ENCODE results near the gene PLXNA4.
"Not testable (repeated sequence)": the region's sequence is repeated elsewhere in the genome, so short reads cannot be mapped to it uniquely, and the experiment has no call there.

The PLXNA4 gene

GRCh38 chr7:132406039-132406438, 170.2 kb downstream of the PLXNA4 start:
- DNase-seq: no peak

GRCh38 chr7:132404261-132404660, 172.0 kb downstream of the PLXNA4 start:
- no peak for DNase-seq

DNA sequence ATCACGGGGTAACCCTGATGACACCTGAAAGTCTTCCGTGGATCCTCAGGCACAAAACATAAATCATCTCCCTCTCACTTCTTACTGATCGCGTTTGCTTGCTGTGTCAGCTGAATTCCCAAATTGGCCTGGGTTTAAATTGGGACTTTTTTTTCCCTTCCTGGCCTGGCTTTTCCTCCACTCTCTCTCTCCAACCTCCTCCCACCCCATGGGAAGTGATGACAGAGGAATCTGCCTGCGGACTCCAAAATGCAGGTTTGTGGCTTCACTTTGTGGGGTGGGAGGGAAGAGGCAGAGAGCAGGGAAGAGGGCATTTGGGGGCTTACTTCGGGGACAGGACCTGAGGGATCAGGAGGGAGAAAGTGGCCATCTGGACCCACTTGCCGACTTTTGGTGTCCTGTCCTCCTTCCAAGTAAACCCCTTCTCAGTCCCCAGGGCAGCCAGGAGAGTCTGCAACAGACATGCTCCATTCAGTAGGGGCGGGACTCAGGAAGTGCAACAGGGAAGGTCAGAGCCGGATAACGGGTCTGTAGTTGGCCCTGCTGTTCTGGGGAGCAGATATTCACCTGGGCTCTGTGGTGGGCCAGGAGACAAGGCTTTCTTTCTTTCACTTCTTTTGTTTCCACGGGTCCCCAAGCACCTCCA, 172.7 kb downstream of the PLXNA4 start:
- no peak for DNase-seq

DNA sequence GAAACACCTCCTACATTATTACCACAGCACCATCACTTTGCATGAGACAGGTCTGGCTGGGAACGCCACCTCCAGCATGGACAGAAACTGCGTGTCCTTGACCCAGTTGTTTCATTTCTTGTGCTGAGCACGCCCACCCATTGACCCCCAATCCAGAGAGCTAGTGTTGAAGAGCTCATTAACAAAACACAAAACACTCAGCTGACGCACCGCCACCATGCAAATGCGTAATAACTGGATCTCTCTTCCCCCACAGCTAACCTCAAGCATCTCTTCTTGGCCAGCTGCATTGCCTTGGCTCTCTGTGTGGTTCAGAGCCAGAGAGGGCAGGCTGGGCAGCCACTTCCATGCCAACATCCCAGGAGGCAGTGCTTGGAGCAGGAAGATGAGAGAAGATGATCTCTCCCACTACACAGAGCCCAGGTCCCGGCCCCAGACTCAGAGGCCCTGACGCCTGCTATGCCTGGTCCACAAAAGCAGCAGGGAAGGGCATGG, 173.5 kb downstream of the PLXNA4 start:
- DNase-seq: no peak

DNA sequence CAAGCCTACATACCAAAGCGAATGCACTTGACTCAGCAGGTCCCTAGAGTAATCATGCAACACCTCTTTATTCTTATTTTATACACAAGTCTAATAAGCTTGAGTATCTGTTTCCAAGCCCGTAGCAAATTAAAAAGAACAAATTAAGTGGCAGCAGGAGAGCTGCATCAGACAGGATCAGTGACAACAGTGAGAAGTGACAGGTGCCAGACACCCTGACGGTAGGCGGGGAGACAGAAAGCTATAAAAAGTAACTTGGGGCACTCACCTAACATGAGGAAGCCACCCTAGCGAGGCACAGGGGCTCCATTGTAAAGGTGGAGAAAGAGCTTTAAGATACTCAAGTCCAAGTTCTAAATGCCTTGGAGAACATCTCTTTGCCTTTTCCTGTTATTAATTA, 174.2 kb downstream of the PLXNA4 start:
- no peak for DNase-seq

GRCh38 chr7:132400561-132401142, 175.6 kb downstream of the PLXNA4 start:
- DNase-seq: no peak

DNA sequence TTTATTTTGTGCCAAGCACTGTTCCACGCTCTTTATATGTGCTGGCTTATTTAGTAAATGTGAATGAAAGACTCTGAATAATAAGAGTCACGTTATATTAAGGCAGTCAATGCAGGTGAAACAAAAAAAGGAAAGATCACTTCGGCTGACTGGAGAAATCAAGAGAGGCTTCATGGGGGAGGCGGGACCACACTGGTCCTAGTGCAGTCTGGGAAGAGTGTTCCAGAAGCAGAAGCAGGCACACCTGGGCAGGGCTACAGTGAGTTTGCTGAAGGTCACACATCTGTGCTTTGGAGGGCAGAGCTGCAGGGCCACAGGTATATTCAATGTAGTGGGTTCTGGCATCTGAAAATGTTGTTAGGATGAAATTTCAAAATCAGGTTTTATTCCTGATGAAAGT, 176.9 kb downstream of the PLXNA4 start:
- DNase-seq: no peak

GRCh38 chr7:132398253-132398925, 177.9 kb downstream of the PLXNA4 start:
- DNase-seq: no peak

DNA sequence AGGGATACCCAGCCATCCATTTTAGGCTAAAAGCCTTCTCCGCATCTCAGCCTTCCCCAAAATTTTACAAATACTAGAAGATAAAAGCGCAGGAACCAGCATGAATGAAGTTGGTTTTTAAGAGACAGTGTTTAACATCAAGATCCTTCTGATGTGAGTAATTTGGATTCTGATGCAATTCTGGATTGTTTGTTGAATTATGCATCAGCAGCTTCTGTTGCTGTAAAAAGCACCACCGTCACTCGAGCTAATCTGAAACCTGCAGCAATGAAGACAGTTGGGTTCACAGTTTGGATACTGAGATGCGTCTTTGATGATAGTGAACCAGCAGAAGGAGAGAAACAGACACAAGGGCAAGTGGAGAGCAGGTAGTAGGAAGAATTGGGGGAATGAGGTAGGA, 179.2 kb downstream of the PLXNA4 start:
- no peak for DNase-seq

GRCh38 chr7:132395361-132395760, 180.9 kb downstream of the PLXNA4 start:
- DNase-seq: no peak

- DNase-seq: no peak
These were observed 181.7 kb downstream of the PLXNA4 start for GRCh38 chr7:132394283-132395198.

DNA sequence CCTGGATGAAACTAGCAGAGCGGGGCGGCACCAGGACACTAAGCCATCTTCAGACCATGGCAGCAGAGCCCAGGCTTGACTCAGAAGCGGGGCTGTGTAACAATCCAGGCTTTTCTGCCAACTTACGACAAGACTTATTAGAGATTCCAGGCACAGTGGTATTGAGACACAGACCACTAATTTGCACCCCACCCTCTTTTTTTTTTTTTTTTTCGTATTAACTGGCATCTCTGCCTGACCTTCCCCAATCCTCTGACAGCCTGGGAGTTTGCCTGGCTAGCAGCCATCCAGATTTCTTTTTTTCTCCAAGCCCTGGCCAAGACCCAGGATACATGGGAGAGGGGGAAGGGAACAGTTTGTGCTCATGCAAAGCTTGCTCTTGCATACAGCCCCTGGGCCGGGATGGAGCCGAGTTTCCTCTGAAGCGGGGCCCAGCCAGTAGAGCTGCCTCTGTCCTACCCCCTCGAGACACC, 182.4 kb downstream of the PLXNA4 start:
- no peak for DNase-seq

GRCh38 chr7:132392713-132393112, 183.6 kb downstream of the PLXNA4 start:
- DNase-seq: no peak

- no peak for DNase-seq
These were observed 185.6 kb downstream of the PLXNA4 start for GRCh38 chr7:132390705-132391104.

DNA sequence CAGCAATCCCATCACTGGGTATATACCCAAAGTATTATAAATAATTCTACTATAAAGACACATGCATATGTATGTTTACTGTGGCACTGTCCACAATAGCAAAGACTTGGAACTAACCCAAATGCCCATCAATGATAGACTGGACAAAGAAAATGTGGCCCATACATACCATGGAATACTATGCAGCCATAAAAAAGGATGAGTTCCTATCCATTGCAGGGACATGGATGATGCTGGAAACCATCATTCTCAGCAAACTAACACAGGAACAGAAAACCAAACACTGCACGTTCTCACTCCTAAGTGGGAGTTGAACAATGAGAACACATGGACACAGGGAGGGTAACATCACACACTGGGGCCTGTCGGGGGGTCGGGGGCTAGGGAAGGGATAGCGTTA, 186.2 kb downstream of the PLXNA4 start:
- not testable (repeated sequence) for DNase-seq

- DNase-seq: no peak
These were observed 187.6 kb downstream of the PLXNA4 start for GRCh38 chr7:132388688-132389087.

DNA sequence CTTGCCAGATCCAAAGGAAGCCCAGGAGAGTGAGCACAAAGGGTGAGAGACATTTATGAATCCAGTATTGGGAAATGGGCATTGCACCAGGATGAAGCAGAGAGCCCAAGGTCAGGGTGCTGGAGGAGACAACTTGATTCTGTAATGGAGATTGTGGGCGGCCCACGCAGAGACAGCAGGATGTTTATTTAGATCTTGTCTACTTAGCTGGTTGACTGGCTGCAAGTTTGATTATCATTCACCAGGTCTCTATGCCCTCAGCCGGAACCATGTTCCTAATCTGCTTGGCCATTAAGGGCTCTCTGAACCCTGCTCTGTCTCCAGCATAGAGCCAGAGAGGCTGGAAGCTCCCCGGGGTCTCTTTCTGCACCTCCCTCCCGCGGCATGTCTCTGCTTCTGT, 188.7 kb downstream of the PLXNA4 start:
- DNase-seq: no peak

GRCh38 chr7:132386201-132386681, 190.0 kb downstream of the PLXNA4 start:
- DNase-seq: no peak

- no peak for DNase-seq
These were observed 192.3 kb downstream of the PLXNA4 start for GRCh38 chr7:132383962-132384361.

- no peak for DNase-seq
These were observed 194.4 kb downstream of the PLXNA4 start for GRCh38 chr7:132381742-132382472.

DNA sequence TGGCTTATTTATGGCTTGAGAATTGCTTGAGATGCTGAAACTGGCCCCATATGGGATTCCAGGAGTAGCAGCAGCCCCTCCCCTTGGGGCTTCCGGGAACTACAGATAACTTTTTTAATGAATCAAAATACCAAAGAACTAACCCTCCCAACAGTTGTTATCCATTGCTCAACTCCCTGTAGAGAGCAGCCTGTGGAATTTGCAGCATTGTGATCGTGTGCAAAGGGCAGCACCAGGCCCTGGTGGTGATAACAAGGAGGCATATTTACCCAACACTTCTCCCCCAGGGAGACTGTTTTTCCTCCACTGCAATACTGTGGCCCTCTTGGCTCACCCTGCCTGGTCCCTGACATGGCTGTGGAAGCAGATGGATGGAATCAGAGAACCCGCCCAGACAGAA, 196.2 kb downstream of the PLXNA4 start:
- no peak for DNase-seq

GRCh38 chr7:132379292-132379691, 197.0 kb downstream of the PLXNA4 start:
- no peak for DNase-seq
